Left hindlimb (tissue), 1 donor: ENCODE results near the gene RAB26.

ENCODE experiments used
- DNase-seq: peaks from one replicate; pipeline ENCODE4 v3.0.0-alpha.2; 2018

The RAB26 gene

DNA sequence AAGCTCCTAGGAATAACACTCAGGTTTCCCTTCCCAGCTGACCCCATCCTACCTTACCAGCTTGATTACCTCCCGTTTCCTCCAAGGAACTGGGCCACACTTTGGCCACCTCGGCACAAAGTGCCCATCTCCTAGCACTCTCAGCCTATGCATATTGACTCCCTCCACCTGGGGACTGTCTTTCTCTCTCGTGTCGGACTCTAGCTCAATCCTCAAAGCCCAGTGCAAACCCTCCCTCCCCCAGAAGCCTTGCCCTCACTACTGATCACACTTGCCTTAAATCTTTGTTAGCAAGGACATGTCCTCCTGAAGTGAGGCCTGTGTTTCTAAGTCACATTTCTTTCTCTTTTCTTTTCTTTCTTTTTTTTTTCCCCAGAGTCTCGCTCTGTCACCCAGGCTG, 2.6 kb upstream of the RAB26 start:
- DNase-seq: peak; percentile 8

GRCh38 chr16:2147378-2147777, 1.0 kb upstream of the RAB26 start:
- DNase-seq: no peak

DNA sequence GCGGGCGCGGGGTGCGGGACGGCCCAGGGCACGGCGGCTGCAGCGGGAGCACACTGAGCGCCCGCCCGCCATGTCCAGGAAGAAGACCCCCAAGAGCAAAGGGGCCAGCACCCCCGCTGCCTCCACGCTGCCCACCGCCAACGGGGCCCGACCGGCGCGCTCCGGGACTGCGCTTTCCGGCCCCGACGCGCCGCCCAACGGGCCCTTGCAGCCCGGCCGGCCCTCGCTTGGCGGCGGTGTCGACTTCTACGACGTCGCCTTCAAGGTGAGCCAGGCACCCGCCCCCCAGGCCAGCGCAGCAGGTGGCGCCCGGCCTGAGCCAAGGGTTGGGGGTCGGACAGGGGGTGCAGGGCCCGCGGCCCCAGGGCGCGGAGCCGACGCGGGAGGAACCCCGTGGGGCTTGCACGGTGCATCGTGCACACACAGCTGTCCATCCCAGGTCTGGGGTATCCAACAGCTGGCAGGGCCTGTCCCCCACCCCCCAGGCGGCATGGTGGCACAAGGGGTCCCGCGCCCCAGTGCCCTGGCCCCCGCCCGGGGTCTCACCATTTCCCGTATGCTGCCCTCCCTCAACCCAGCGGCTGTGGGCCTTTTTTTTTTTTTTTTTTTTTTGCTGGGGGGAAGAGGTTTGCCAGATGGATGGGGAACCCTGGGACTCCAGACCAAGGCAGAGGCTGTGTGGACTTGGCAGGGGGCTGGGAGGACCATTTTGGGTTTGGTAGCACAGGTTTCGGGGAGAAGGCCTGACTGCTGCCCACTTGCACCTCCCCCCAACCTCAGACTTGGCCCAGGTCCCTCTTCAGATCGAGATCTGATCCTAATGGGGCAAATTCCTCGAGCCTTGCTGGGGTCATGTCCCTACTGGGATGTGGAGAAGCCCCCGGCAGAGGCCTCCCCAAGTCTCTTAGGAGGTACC, 547 bp downstream of the RAB26 start:
- no peak for DNase-seq

DNA sequence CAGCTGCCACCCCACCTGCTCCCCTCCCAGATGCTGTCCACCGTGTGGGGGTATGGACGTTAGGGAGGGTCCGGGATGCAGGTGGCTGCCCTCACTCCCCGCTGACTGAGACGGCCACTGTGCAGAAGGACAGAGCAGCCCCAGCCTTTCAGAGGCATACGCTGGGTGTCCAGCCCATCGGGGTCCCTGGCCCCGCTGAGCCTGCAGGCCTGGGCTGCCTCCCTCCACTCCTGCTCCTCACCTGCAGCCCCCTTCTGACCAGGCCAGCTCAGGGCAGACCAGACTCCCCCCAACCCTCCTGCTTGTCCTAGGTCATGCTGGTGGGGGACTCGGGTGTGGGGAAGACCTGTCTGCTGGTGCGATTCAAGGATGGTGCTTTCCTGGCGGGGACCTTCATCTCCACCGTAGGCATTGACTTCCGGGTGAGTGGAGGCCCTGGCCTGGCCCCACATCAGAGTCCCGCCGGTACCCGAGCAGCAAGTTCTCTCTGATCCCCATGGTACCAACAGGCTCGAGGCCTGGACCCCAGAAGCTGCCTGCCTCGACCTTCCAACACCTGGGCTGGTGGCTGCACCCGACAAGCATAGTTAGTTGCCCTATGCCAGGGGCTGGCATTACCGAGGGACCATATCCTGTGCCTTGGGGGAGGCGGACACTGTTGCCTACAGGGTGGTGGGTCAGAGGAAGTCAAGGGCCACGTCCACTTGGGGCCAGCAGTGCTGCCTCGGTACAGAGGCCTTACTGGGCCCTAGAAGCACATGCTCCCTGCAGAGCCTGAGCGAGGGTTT, 1.4 kb downstream of the RAB26 start:
- DNase-seq: no peak

DNA sequence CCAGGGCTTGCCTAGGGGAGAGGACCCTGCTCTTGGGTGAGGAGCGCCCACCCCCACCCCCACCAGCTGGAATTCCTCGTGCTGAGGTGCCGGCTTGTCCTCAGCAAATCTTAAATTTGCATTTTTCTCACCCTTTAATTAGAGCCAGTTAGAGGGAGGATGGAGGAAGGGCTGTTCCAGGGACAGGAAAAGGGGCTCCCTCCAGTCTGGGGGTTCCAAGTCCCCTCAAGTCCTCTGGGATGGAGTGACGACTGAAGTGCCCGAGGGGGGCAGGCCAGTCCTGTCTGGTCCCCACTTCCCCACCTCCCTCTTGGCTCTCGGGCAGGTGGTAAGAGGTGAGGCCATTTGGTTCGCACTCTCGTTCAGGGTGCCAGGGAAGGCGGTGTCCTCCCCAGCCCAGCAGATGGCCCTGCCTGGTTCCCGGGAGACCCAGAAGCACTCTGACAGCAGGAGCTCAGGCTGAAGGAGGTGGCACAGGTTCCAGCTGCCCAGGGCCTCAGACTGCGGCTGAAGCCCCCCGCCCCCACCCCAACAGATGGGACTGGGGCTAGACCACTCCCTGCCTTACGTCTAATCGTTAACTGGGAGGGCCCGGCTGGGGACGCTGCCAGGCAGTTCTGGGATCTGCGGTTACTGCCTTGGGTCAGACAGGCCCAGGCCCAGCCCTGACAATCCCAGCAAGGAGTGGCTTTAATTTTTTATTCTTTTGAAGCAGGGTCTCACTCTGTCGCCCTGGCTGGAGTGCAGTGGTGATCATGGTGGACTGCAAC, 2.2 kb downstream of the RAB26 start:
- DNase-seq: peak; percentile 63

DNA sequence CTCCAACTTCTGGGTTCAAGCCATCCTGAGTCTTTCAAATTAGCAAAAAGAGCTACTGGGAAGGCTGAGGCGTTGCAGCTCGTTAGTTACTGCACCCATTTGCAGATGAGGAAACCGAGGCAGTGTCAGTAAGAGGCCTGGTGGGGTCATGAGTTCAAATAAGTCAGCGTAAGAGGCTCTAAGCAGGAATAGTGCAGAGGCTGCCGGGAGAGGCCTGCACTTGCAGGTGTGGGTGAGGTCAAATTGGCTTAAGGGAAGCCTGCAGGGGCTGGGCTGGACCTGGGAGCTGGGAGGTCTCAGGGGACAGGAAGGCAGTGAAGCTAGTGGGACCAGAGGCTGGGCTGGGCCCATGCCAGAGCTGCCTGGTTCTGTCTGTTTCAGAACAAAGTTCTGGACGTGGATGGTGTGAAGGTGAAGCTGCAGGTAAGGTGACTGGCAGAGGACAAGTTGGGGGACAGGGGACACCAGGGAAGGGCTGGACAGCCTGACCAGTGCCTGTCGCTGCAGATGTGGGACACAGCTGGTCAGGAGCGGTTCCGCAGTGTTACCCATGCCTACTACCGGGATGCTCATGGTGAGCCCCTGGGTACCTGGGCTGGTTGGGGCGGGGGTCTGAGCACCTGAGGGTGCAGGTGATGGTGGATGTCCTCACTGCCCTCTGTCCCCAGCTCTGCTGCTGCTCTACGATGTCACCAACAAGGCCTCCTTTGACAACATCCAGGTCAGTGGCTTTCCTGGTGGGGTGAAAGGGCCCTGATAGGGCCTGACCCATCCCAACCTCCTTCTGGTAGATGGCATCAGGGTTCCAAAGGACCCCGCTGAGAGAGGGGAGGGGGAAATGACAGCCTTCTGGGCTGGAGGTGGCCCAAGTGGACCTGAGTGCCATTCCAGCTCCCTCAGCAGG, 3.0 kb downstream of the RAB26 start:
- no peak for DNase-seq

GRCh38 chr16:2152695-2153506, 4.5 kb downstream of the RAB26 start:
- DNase-seq: no peak

DNA sequence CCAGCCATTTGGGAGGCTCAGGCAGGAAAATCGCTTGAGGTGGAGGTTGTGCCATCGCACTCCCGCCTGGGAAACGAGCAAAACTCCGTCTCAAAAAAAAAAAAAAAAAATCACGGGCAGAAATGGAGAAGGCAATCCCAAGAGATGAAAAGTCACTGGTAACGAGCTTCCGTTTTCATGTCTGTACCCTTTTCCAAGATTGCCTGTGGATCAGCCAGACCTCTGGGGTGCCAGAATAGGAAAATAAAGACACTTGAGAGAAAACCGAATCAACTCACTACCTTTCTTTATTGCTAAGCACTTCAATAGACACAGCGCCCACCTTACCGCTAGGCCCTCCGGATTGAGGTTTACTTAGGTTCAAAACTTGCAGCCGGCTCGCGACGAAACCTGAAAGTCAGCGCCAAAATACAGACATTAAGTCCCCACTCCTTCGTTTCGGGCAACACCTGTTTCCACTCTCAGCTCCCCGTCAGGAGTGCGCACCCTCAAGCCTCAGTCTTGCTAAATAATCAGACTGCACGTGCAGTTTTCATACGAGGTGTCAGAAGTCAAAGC, 6.2 kb downstream of the RAB26 start:
- no peak for DNase-seq

DNA sequence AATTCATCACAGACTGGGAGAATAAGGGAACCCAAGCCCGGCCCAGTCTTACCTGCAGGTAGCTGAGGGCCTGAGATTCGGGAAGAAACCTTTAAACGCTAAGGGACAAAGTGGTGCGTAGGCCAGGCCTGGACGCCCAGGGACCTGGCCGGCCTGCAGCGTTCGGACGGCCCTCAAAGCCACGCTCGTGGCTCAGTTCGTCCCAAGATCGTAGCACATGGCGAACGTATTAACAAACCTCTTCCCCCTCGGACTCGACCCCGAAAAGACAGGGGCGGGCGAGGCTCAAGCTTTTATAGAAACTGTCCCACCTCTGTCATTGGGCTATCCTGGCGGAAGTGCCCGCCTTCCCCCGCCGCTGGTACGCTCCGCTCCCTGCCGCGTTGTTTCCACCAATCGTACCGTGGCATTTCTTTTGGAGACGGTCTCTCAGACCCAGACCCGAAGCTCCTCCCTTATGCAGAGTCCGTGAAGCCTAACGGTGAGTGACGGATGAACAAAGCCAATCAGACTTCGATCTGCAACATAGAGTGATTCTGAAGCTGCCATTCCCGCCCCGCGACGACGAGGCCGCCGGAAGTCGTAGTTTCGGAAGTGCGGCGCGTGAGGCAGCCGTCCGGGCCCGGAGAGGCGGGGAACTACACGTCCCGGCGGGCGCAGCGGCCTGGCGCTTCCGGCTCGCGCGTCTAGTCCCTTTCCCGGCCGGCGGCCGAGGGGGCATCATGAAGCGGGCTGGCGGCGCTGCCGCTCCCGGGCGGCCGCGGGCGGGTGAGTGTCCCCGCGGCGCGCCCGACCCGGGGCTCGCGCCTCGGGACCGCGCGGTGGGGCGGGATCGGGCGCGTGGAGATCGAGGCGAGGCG, 6.9 kb downstream of the RAB26 start, which contains the start of gene TRAF7:
Gene TRAF7 (plus strand): TSS at position 692 of the 860 bp plus-strand sequence. CDS start 8,139 bp downstream, outside the sequence.
- DNase-seq: peak; percentile 100

GRCh38 chr16:2155977-2156848, 7.8 kb downstream of the RAB26 start:
- no peak for DNase-seq

GRCh38 chr16:2156849-2157224, 8.4 kb downstream of the RAB26 start:
- no peak for DNase-seq

DNA sequence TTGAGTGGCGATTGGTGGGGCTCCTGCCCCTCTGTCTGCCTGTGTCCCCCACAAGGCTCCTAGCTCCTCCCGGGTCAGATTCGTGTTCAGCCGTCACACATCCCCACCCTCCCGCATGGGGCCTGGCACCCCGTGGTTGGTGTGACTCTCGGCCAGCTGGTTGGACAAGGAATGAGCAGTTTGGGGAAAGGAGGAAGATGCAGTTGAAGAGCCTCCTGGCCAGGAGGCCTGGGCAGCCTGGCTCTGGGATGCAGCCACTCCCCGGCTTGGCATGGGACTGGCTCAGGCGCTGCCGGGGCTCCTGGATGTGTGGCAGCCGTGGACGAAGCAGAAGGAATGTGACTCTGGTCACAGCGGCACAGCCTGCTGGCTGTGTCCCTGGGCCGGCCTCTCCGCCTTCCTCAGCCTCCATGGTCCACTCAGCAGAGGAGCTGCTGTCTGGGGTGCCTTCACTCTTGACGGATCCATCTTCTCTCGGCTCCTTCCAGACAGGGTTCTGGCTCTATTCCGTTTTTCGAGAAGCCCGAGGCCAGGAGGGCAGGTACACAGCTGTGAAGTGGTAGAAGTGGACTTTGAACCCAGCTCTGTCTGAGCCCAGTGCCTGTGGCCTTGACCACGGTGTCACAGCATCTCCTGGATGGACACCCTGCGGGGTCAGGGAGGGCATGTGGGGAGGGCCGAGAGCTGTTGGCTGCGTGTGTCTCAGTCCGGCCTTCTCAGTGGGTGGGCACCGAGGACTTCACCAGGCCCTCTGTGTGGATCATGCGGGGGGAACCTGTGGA, 9.2 kb downstream of the RAB26 start:
- no peak for DNase-seq

- DNase-seq: no peak
Observed at GRCh38 chr16:2158262-2158638, 9.8 kb downstream of the RAB26 start.

- peak; percentile 92 for DNase-seq
Observed at GRCh38 chr16:2159175-2159838, 10.9 kb downstream of the RAB26 start.

DNA sequence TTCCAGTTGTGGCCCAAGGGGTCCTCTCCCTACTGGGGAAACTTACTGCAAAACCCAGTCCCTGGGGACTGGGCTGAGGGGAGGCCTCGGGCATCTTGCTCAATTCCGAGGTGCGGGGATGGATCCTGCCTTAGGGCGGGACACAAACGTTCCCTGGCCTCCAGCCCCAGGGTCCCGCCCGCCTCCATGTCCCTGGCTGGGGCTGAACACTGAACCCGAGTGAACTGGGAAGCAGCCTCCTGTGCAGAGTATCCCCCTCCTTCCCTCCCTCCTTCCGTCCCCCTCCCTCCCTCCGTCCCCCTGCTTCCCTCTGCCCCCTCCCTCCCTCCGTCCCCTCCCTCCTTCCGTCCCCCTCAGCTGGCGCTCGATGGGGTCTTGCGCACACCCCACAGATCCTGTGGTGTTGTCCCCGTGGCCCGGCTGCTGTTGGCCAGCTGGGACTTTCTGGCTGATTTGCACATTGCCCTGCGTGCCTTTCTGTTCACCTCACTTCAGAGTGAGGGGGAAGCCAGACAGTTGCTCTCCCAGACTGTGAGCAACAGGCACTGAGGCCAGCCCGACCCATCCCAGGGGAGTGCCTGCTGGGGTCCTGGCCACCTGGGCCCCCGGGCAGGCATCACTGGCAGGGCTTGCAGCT, 12.6 kb downstream of the RAB26 start:
- DNase-seq: no peak

GRCh38 chr16:2161911-2162310, 13.5 kb downstream of the RAB26 start:
- DNase-seq: no peak

DNA sequence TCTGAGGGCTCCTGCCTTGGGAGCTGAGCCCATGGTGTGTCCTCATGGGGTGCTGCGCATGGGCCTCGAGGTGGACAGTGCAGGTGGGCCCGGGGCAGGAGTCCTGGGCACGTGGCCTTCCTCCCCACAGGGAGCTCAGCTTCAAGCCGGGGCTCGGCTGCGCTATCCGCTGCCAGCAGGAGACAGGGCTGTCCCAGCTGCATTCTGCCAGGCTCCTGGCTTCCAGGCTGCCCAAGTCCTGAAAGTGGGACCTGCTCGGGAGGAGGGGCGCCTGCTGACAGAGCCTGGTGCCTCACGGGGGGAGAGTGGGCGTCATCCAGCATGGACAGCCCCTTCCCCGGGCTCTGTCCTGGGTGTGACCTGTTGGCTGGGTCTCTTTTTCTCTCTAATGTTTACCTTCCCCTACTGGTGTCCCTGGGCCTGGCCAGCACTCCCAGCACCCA, 14.3 kb downstream of the RAB26 start:
- DNase-seq: no peak
